Amygdala (tissue), 56 donors: ENCODE data around the gene SORL1.

ENCODE experiments used
- DNase-seq, 56 donors: peaks; one replicate each; lab custom pipeline; 2025; lab: John Stamatoyannopoulos, UW

Gene SORL1

DNA sequence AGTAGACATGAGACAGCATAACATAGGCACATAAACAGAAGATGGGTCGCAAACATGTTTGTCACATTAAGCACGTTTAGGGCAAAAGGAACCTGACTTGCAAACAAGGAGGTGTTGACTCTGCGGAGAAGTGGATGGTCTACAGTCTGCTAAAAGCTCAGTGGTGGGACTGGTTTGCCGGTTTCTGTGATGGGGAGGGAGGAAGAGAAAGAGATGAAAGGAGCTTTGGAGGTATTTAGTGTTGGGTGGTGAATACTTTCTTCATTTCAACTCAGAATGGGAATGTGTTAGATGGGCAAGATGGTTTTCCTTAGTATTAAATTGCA is 192.0 kb downstream of the SORL1 start:
- no peak for DNase-seq

DNA sequence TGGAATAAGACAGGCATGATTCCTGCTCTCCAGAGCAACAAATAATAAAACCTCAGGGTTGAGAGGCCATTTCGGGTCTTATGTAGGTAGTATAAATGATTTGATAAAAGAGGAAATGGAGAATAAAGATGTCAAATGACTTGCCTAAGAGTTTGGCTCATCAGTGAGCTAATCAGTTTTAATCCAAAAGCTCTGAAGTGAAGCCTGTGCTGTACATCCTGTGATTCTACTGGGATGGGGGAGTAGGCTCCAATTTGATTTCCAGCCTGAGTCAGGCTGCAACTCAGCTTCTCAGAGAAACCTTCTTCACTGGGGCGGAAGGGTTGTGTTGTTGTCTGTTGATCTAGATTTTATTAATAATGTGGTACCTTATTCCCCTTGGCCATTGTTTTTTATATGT is 192.9 kb downstream of the SORL1 start:
- no peak for DNase-seq

DNA sequence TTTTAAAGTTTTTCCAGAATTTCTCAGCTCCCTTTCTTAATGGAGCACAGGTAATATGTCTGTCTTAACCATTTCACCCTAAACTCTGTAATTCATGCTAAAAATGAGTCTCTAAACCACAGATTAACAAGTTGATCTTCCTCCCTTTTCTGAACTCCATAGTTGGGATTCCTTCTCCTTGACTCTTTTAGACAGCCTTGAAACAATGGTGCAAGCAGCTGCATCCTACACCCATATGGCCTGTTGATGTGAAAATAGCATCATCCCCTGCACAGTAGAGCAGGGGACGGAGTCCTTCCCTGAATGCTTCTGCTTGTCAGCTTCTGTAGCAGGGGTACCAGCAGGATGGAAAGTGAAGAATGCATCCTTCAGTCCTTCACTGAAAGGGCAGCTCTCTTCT is 193.5 kb downstream of the SORL1 start:
- DNase-seq = no peak

DNA sequence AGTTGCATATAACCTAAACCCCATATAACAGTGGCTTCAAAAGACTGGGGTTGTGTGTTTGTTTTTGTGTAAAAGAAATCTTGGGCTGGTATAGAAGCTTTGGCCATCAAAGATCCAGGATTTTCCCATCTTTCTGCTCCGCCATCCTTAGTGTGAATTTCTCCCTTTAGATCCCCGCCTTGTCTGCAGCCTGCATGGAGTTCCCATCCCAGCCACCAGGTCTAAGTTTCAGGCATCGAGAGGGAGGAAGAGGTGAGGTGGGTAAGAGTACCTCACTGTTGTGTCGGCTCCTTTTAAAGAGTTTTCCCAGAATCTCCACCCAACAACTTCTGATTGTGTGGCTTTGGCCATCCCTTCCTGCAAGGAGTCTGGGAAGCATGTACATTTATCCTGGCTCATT is 196.2 kb downstream of the SORL1 start:
- DNase-seq = no peak

DNA sequence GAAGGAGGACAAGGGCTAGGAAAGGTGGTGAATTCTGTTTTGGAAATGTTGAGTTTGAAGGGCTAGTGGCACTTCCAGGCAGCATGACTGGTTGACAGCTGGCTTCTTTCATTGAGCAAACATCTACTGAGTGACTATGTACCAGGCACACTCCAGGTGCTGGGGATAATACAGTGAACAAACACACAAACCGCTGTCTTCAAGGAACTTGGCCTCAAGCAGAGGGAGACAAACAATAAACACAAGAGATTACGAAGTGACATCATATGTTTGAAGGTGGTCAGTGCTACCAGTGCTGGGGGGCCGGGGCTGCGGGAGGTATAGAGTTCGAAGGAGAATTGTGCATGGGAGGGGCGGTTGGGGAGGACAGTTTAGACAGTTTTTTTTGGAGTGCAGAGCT is 197.7 kb downstream of the SORL1 start:
- DNase-seq = no peak

DNA sequence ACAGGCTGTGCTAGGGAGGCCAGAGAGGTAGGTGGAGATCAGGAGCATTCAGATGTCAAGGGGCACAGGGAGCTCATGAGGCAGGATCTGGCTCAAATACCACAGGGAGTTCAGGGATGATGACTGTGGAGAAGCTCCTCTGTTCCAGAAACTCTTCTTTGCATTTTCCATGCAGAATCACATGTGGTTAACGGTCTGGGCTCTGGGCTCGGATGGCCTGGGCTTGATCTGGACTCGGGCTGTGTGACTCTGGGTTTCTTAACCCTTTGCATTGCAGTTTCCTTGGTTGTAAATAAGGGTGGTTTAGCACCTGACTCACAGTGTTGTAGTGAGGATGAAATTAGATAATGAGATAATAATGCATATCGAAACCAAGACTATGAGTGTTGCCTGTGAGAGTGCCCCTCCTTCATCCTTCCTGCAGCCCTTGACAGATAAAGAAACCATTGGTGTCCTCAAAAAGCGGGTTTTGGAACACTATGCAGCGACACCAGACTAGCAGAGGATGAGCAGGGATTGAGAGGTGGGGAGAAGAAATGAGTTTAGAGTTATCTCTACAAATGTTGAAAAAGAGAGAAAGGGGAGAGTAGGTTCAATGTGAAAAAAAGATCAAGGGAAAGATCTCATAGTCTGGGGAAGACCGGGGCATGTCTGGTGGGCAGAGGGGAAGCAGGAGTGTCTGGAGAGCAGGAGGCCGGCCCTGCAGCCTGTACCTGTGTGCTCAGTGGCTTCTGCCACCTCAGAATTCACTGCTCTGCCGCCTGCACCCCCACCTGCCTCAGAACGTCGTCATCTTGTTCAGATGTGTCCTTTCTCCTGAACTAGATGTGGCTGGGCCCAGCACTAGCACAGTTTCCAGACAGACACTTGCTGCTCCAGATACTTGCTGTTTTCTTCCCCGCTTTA is 198.5 kb downstream of the SORL1 start:
- no peak for DNase-seq

DNA sequence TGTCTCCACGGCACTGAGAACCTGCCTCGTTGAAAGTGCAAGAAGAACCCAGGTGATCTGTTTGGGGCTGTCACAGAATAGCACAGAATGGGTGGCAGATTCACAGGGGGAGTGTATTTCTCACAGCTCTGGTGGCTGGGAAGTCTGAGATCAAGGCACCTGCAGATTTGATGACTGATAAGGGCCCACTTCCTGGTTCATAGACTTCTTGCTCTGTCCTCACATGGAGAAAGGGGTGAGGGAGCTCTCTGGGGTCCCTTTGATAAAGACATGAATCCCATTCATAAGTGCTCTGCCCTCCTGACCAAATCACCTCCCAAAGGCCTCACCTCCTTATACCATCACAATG is 199.1 kb downstream of the SORL1 start:
- no peak for DNase-seq

DNA sequence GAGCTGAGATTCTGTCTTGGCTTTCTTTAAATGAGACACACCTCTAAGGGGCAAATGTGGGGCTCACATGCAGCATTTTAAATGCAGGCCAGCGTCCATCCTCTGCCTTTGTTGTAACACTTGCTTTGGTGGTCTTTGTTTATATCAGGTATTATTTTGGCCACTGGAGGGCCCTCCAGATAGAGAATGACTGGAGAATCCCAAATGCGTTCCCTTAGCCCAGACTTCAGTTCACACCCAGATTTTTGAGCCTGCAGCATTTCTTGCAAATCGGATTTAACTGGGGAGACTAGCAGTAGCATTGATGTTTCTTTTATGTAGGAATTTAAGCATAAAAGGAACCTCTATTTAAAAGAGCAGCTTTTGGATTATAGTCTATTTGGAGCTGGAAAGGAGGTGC is 200.9 kb downstream of the SORL1 start:
- DNase-seq = peak in 4 of 56 donors; percentile 16 to 41 (median 22)

DNA sequence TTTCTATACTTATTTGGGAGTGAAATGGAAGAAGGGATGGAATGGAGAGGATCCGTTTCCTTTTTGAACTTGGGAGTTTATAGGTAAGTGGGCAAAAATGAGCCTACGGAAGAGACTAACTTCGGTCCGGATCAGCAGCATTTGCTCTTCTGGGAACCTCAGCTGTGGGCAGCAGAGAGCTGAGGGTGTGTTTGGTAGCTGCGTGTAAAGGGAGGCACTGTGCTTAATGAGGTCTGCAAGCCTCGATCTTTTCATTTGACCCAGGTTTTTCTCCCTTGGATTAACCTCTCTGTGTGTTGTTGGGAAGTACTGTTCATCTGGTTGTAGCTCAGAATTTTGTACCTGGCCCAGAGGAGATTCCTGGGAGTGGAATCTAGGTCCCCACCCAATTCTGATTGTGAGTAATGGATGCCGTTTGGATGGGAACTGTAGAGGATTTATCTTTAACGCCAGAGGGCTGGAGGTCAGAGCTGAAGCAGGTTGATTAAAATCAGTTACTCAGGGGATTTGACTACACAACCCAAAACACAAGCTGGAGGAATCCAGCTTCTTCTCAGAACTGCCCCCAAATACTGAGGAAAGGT is 202.2 kb downstream of the SORL1 start:
- no peak for DNase-seq

DNA sequence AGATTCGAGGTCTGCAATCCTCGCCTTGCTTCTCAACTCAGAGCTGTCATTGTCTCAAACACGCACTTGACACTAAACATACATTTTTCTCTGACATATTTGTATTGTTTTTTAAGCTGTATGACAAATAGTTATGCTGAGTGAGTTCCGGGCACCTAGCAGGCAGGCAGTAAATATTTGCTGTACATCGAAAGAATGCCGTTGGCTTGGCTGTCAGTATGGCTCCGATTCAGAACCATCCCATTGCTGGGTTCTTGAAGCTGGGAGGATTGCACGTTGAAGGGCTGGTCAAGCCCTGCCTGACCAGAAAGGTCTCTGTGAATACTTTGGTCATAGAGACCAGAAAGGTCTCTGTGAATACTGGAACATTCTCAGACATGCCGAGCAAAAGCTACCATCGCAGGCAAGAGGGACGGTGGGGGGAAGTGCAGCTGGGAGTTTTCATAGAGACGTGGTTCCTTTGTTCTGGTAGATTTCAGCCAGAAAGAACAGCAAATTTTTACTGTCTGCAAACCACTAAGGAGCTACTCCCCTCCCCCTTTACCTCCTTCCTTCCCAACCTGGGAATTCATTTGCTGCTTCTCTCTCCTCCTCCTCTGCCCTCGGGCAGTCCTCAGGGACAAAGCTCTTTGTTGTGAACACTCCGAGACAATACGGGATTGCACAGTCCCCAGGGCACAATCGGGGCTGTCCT is 202.9 kb downstream of the SORL1 start:
- DNase-seq = peak in 5 of 56 donors; percentile 48 to 68 (median 51)

DNA sequence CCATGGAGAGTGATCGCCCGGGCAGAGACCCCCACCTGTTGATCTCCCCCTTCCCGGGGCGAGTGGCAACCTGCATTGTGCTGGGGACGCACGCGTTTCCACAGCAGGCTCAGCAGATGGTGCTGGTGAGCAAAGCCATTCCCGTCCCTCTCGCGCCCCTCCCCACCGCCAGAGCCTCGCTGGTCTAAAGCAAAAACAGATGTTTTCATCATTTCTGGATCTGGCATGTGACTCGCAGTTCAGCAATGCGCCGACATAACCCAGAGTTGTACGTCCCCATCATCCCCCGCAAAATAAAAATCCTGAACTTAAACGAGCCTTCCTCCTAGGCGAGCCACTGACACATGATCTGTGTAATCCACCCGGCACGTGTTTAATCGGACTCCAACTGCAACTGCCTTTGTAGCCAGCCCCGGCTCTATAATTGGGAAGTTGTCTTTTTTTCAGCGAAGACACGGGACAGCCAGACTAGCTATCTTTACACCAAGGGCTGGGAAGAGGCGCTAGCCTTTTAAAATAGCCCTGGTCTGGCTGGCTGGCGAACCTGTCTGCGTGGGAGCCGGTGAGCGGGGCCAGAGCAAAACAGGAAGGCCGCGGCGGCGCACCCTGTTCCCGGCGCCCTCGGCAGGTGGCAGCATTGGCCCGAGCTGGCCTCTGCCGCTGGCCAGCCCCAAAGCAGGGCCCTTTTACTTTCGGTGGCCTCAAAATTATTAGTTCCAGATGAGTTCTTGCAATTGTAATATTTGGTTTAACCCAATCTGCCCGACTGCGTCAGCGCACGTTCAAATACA is 203.6 kb downstream of the SORL1 start:
- DNase-seq = peak; percentile 56 to 96 (median 84)

DNA sequence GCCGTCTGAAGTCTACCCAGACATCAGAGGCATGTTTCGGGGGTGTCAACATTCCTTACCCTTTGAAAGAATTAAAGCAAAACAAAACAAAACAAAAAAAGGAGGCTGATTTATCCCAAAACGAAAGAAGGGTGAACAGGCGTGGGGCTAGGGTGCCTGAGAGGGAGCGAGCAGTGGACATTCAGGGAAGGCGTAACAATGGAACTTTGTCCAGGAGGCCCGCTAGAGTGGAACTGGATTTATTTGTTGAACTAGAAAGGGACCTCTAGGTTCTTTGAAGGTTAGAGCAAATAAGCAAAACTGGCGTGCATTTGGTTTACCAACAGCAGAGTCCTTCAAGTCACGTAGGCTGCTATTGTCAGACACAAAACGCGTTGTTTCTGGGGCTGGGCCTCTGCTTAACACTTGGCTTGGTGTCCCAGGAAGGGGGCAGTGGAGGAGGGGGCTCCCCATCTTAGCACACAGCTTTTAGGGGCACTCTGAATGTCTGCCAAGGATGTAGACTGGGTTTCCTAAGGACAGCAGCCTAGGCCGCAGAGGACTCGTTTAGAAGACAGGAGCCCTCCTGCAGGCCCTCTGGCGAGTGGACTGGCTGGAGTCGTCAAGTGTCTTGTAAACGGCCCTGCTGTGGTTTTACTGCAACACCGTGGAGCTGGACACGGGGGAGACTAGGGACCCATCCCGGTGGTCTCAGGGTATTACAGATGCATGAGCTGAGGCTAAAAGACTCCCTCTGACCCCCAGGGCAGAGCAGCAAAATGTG is 204.4 kb downstream of the SORL1 start:
- peak in 9 of 56 donors; percentile 23 to 61 (median 52) for DNase-seq

DNA sequence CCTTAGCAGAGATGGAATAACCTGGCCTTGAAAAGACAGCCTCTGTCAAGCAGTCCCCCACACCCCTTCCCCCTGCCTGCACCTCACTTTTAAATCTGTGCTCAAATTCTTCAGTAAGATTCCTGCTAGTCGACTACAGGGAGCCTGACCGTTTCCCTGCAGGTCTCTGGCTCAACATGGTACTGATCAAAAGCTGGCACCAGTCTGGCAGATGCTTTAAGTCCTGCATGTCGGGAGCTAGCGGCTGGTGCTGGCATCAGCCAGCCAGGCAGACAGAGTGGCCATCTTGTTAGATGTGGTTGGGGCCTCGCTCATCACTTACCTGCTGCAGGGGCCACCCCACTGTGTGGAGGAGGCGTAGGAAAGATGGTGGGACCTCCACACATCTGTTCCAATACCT is 205.0 kb downstream of the SORL1 start:
- DNase-seq = no peak

DNA sequence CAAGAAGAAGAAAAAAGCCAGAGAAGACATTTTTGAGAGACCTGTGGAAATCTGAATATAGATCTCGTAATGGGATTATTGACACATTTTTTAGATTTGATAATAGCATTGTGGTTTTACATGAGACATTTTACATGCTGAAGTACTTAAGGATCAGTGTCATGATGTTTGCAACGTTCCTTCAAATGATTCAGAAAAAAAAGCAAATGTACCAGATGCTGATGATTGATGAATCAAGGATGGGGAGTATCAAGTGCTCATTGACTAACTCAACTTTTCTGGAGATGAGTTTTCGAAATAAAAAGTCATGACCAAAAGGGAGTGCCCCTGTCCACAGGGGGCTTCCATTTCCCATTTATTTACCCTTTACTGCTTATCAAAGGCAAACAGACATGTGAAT is 207.7 kb downstream of the SORL1 start:
- no peak for DNase-seq

DNA sequence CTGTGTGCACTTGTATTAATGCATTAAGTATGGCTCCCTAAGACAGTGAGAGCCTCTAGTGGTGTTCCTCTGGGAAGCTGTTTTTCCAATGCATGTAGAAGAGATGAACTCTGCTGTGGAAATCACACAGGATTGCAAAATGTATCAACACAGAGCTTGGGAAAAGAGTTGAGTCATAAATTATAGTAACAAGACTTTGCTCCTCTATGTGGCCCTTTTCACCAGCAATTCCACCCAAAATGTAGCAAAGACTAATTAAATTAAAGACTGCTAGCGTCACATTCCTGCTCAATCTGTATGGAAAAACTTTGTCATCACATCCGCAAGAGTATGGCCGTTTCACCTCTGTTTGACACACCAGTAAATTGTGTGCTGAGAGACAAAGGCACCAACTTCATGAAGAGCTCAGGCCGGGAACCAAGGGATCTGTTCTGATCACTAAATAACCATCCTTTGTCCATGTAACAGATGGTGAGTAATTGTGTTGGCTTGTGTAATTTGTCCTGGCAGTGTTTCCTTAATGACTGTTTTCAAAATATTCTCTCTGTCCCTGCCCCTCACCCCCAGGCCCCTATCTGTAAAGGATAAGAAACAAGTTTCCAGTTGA is 209.9 kb downstream of the SORL1 start:
- DNase-seq = no peak

DNA sequence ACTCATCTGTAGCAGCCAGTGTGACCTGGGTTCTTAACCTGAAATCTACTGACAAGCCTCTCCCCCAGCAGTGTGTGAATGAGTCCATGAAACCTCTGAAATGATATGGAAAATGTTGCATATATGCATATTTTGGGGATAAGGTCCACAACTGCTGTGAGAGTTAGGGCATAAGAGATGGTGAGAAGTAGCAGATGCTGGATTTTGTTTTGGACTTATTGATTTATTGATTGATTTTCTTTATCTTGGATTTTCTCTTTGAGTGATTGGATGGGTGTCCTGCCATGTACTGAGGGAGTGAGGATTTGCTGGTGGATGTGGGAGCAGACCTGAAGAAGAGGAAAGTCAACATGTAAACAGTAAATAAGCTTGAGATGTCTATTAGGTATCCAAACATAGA is 212.0 kb downstream of the SORL1 start:
- no peak for DNase-seq

DNA sequence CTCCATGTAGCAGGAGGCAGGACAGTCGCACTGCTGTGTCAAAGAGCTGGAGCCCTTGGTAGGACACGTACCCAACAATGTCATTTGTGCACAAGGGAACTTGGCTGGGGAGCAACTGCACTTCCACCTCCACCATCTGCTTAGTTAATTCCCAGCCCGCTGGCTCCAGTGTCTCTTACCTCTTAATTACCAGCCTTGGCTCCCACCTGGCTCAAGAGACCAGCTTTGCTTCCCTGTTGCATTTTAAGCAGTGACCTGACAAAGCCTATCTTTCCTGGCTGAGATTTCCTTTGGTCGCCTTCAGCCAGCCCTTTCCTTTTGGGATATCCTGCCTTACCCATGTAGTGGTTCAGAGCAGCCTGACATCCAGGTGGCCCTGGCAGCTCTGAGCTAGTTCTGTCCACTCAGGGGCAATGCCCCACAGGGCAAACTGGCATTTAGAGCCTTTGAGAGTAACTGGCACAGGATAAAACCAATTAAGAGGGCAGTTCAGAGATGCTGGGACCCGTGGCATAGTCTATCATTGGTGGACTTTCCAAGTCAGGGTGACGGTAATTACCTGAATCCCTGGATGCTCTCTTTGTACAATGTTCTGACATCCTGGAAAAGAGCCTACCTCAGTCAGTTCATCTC is 213.2 kb downstream of the SORL1 start:
- DNase-seq = no peak

DNA sequence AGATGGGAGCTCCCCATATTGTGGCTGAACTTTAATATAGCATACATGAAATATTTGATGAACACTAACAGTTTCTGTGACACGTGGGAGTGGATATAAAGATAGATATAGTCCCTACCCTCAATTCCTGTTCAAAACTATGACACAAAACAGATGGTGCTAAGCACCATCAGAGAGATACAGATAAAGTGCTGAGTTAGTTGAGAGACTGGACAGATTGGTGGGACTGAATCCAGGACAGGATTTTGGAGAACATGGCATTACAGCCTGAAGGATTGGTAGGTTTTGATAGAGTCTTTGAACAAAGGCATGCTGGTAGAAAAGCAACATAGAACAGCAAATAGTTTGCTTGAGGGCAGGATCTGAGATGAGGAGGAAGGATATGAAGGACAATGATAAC is 215.7 kb downstream of the SORL1 start:
- no peak for DNase-seq

DNA sequence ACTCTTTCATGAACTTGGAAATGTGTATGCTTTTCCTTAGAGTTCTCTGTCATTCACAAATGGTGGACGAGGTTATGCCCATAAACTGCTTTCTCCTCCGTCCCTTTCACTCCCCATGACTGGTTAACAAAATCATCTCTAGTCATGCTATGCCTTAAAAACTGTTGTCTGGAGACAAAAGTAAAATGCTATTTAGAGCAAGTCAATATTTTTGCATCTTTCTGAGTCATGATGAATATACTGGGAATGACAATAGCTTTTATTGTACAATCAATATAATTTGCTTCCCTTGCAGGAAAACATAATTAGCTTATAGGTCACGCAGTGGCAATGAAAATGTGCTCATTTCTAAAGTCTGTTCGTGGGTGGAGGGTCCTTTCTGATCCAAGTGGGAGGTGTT is 217.3 kb downstream of the SORL1 start:
- DNase-seq = no peak
